ENCODE data around the gene CLGN.
"Not testable (repeated sequence)": the region's sequence is repeated elsewhere in the genome, so short reads cannot be mapped to it uniquely, and the experiment has no call there.

The CLGN gene

GRCh38 chr4:140427919-140428471 lies 547 bp upstream of the CLGN start:
- H3K9me3 ChIP-seq (replicated peaks; ENCODE audit: low read length), result no peaks in the 10 kb centered on the region
- peak overlapping the region; percentile 86 for H3K4me3 ChIP-seq (ENCODE audit: low read length)
- H3K4me1 ChIP-seq (ENCODE audit: control insufficient read depth, insufficient read depth, low read length), result peaks cover 24% of the 10 kb centered on the region
- peak overlapping the region; percentile 96 for H3K4me2 ChIP-seq (ENCODE audit: low read length)
- H3K36me3 ChIP-seq (ENCODE audit: insufficient read depth, low read length), result no peaks in the 10 kb centered on the region
- peaks cover 14% of the 10 kb centered on the region for H3K27me3 ChIP-seq (ENCODE audit: control insufficient read depth, insufficient read depth, low read length)
- H3K9ac ChIP-seq (ENCODE audit: low read depth, low read length), result peak overlapping the region; percentile 31

- Histone ChIP-seq H3K4me2 (ENCODE audit: low read length) (peak overlapping the region; percentile 96), H3K9me3 (replicated peaks; ENCODE audit: low read length) (no peaks in the 10 kb centered on the region), H3K4me1 (ENCODE audit: control insufficient read depth, insufficient read depth, low read length) (peaks cover 29% of the 10 kb centered on the region), H3K36me3 (ENCODE audit: insufficient read depth, low read length) (no peaks in the 10 kb centered on the region), H3K4me3 (ENCODE audit: low read length) (peak overlapping the region; percentile 86), H3K27me3 (ENCODE audit: control insufficient read depth, insufficient read depth, low read length) (peaks cover 14% of the 10 kb centered on the region), H3K9ac (ENCODE audit: low read depth, low read length) (peak overlapping the region; percentile 44)
Measured at GRCh38 chr4:140426610-140427105, 790 bp downstream of the CLGN start.

GRCh38 chr4:140423106-140423505 lies 4.3 kb downstream of the CLGN start:
- Histone ChIP-seq H3K36me3 (ENCODE audit: insufficient read depth, low read length) (no peaks in the 10 kb centered on the region), H3K4me3 (ENCODE audit: low read length) (no peak overlapping the region), H3K9me3 (replicated peaks; ENCODE audit: low read length) (no peaks in the 10 kb centered on the region), H3K4me1 (ENCODE audit: control insufficient read depth, insufficient read depth, low read length) (peaks cover 29% of the 10 kb centered on the region), H3K27me3 (ENCODE audit: control insufficient read depth, insufficient read depth, low read length) (peaks cover 7% of the 10 kb centered on the region), H3K4me2 (ENCODE audit: low read length) (no peak overlapping the region), H3K9ac (ENCODE audit: low read depth, low read length) (no peak overlapping the region)

- H3K27me3 ChIP-seq (ENCODE audit: control insufficient read depth, insufficient read depth, low read length); H3K9me3 ChIP-seq (replicated peaks; ENCODE audit: low read length); H3K9ac ChIP-seq (ENCODE audit: low read depth, low read length); H3K4me2 ChIP-seq (ENCODE audit: low read length); H3K4me1 ChIP-seq (ENCODE audit: control insufficient read depth, insufficient read depth, low read length); H3K4me3 ChIP-seq (ENCODE audit: low read length); H3K36me3 ChIP-seq (ENCODE audit: insufficient read depth, low read length): not testable (repeated sequence)
Measured at GRCh38 chr4:140413130-140413969, 14.1 kb downstream of the CLGN start.

- Histone ChIP-seq H3K9me3 (replicated peaks; ENCODE audit: low read length) (no peaks in the 10 kb centered on the region), H3K4me1 (ENCODE audit: control insufficient read depth, insufficient read depth, low read length) (no peaks in the 10 kb centered on the region), H3K4me2 (ENCODE audit: low read length) (no peak overlapping the region), H3K27me3 (ENCODE audit: control insufficient read depth, insufficient read depth, low read length) (no peaks in the 10 kb centered on the region), H3K4me3 (ENCODE audit: low read length) (no peak overlapping the region), H3K9ac (ENCODE audit: low read depth, low read length) (no peak overlapping the region), H3K36me3 (ENCODE audit: insufficient read depth, low read length) (no peaks in the 10 kb centered on the region)
Measured at GRCh38 chr4:140408974-140409373, 18.5 kb downstream of the CLGN start.

GRCh38 chr4:140406292-140406691 lies 21.2 kb downstream of the CLGN start:
- no peaks in the 10 kb centered on the region for H3K4me1 ChIP-seq (ENCODE audit: control insufficient read depth, insufficient read depth, low read length)
- no peaks in the 10 kb centered on the region for H3K27me3 ChIP-seq (ENCODE audit: control insufficient read depth, insufficient read depth, low read length)
- no peaks in the 10 kb centered on the region for H3K9me3 ChIP-seq (replicated peaks; ENCODE audit: low read length)
- no peaks in the 10 kb centered on the region for H3K36me3 ChIP-seq (ENCODE audit: insufficient read depth, low read length)
- no peak overlapping the region for H3K4me3 ChIP-seq (ENCODE audit: low read length)
- no peak overlapping the region for H3K9ac ChIP-seq (ENCODE audit: low read depth, low read length)
- no peak overlapping the region for H3K4me2 ChIP-seq (ENCODE audit: low read length)

- H3K36me3 ChIP-seq (ENCODE audit: insufficient read depth, low read length), result no peaks in the 10 kb centered on the region
- no peak overlapping the region for H3K4me2 ChIP-seq (ENCODE audit: low read length)
- no peaks in the 10 kb centered on the region for H3K27me3 ChIP-seq (ENCODE audit: control insufficient read depth, insufficient read depth, low read length)
- no peaks in the 10 kb centered on the region for H3K4me1 ChIP-seq (ENCODE audit: control insufficient read depth, insufficient read depth, low read length)
- H3K4me3 ChIP-seq (ENCODE audit: low read length), result no peak overlapping the region
- H3K9ac ChIP-seq (ENCODE audit: low read depth, low read length), result no peak overlapping the region
- H3K9me3 ChIP-seq (replicated peaks; ENCODE audit: low read length), result no peaks in the 10 kb centered on the region
Measured at GRCh38 chr4:140400111-140400510, 27.3 kb downstream of the CLGN start.

- H3K4me2 ChIP-seq (ENCODE audit: low read length), result no peak overlapping the region
- no peak overlapping the region for H3K4me3 ChIP-seq (ENCODE audit: low read length)
- no peaks in the 10 kb centered on the region for H3K4me1 ChIP-seq (ENCODE audit: control insufficient read depth, insufficient read depth, low read length)
- no peaks in the 10 kb centered on the region for H3K36me3 ChIP-seq (ENCODE audit: insufficient read depth, low read length)
- no peaks in the 10 kb centered on the region for H3K27me3 ChIP-seq (ENCODE audit: control insufficient read depth, insufficient read depth, low read length)
- no peak overlapping the region for H3K9ac ChIP-seq (ENCODE audit: low read depth, low read length)
- no peaks in the 10 kb centered on the region for H3K9me3 ChIP-seq (replicated peaks; ENCODE audit: low read length)
Measured at GRCh38 chr4:140395668-140396067, 31.8 kb downstream of the CLGN start.

GRCh38 chr4:140388015-140388414 lies 39.4 kb downstream of the CLGN start:
- Histone ChIP-seq H3K9me3 (replicated peaks; ENCODE audit: low read length) (no peaks in the 10 kb centered on the region), H3K27me3 (ENCODE audit: control insufficient read depth, insufficient read depth, low read length) (no peaks in the 10 kb centered on the region), H3K4me3 (ENCODE audit: low read length) (no peak overlapping the region), H3K4me1 (ENCODE audit: control insufficient read depth, insufficient read depth, low read length) (no peaks in the 10 kb centered on the region), H3K9ac (ENCODE audit: low read depth, low read length) (no peak overlapping the region), H3K36me3 (ENCODE audit: insufficient read depth, low read length) (peaks cover 4% of the 10 kb centered on the region), H3K4me2 (ENCODE audit: low read length) (no peak overlapping the region)

GRCh38 chr4:140382732-140383131 lies 44.7 kb downstream of the CLGN start:
- Histone ChIP-seq H3K4me1 (ENCODE audit: control insufficient read depth, insufficient read depth, low read length) (no peaks in the 10 kb centered on the region), H3K9ac (ENCODE audit: low read depth, low read length) (no peak overlapping the region), H3K4me2 (ENCODE audit: low read length) (no peak overlapping the region), H3K36me3 (ENCODE audit: insufficient read depth, low read length) (peaks cover 22% of the 10 kb centered on the region), H3K9me3 (replicated peaks; ENCODE audit: low read length) (no peaks in the 10 kb centered on the region), H3K4me3 (ENCODE audit: low read length) (no peak overlapping the region), H3K27me3 (ENCODE audit: control insufficient read depth, insufficient read depth, low read length) (no peaks in the 10 kb centered on the region)

GRCh38 chr4:140374130-140374477 lies 53.3 kb downstream of the CLGN start:
- Histone ChIP-seq H3K4me1 (ENCODE audit: control insufficient read depth, insufficient read depth, low read length) (peaks cover 6% of the 10 kb centered on the region), H3K36me3 (ENCODE audit: insufficient read depth, low read length) (no peaks in the 10 kb centered on the region), H3K4me3 (ENCODE audit: low read length) (peak overlapping the region; percentile 76), H3K9me3 (replicated peaks; ENCODE audit: low read length) (no peaks in the 10 kb centered on the region), H3K9ac (ENCODE audit: low read depth, low read length) (peak overlapping the region; percentile 92), H3K4me2 (ENCODE audit: low read length) (peak overlapping the region; percentile 91), H3K27me3 (ENCODE audit: control insufficient read depth, insufficient read depth, low read length) (no peaks in the 10 kb centered on the region)

Measured in skeletal muscle satellite cell (primary cell).